Medulla oblongata (tissue), 1 donor: ENCODE data around the gene NBPF12.
"Not testable (repeated sequence)": the region's sequence is repeated elsewhere in the genome, so short reads cannot be mapped to it uniquely, and the experiment has no call there.

ENCODE experiments used
- DNase-seq: peaks from one replicate; pipeline ENCODE4 v3.0.0-alpha.2; 2015; ENCODE audit errors: extremely low spot score

NBPF12 gene

DNA sequence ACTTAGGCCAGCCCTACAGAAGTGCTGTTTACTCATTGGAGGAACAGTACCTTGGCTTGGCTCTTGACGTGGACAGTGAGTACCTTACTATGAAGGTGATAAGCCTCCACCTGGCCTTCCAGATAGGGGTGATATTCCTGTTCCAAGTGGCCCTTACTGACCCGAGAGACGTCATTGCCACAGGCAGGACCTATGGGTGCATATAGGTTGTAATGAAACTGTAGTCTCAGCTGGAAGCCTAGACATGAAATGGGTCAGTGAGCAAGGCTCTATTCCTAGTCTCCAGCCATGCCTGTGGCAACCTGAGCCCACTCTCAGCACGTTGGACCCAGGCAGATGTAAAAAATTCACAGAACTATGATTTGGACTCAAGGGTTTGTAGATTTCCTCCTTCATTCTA, 48.3 kb downstream of the NBPF12 start:
- not testable (repeated sequence) for DNase-seq

DNA sequence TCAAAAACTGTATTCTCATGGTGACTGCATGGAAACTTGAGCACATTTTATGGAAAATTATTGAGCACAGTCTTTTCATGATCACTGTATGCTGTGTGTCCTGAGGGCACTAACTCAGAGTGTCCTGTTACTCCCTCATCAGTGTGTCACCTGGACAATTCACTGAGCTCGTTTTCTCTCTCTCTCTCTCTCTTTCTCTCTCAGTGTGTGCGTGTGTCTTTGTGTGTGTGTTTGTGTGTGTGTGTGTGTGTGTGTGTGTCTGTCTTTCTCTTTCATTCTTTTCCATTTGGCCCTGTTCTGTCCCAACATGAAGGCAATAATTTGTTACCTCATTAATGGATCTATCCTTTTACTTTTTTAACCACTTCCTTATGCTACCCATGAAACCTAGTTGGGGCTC, 49.4 kb downstream of the NBPF12 start:
- not testable (repeated sequence) for DNase-seq

DNA sequence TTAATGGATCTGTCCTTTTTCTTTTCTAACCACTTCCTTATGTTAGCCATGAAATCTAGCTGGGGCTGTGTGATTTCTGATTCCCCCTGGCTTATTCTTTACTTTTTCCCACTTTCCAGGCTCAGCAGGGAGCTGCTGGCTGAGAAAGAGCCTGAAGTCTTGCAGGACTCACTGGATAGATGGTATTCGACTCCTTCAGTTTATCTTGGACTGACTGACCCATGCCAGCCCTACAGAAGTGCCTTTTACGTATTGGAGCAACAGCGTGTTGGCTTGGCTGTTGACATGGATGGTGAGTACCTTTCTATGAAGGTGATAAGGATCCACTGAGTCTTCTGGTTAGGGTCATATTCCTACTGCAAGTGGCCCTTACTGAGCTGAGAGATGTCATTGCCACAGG, 51.3 kb downstream of the NBPF12 start:
- DNase-seq = not testable (repeated sequence)

DNA sequence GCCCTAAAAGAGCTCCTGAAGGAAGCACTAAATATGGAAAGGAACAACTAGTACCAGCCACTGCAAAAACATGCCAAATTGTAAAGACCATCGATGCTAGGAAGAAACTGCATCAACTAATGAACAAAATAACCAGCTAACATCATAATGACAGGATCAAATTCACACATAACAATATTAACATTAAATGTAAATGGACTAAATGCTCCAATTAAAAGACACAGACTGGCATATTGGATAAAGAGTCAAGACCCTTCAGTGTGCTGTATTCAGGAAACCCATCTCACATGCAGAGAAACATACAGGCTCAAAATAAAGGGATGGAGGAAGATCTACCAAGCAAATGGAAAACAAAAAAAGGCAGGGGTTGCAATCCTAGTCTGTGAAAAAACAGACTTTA, 70.4 kb downstream of the NBPF12 start:
- DNase-seq = not testable (repeated sequence)

DNA sequence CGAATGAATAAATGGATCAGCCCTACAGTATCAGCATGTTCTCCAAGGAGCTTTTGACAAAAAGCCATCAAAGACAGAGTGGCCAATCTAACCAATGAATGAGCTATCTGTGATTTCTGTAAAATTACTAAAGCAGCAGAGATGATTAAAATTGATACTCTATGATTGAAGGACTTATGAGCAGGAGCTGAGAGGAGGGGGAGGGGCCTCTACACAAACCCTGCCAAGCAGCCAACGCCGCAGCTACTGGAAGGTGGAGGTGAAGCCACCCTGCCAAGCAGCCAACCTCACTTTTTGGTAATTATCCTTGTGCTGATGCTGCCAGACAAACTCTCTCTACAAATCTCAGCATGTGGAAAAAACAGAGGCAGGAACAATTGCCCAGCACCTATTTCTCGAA, 88.9 kb downstream of the NBPF12 start:
- not testable (repeated sequence) for DNase-seq

DNA sequence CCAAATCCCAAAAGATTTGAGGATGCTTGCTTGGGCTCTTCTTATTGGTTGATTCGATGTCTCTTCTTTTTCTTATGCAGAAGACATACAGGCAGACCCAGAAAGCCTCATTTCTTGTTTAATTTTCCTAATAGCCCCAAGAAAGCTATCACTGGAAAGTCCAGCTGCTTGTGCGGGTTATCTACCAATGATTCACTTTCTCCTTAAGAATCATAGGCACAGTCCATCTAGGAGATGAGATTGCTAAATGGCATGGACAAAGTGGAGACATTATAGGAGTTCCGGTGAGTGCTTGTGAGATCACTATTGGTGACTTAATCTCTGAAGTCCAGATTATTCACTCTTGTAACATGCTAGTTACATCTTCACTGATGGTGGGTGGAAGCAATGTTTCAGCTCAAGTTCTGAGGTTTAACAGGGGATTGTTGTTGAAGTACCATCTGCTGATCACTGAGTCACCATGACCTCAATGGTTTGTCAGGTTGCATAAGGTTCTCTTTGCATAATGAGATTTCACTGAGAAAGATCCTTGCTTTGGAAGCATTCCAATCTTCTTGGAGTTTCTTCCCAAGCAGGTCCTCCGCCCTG, 92.0 kb downstream of the NBPF12 start:
- not testable (repeated sequence) for DNase-seq

DNA sequence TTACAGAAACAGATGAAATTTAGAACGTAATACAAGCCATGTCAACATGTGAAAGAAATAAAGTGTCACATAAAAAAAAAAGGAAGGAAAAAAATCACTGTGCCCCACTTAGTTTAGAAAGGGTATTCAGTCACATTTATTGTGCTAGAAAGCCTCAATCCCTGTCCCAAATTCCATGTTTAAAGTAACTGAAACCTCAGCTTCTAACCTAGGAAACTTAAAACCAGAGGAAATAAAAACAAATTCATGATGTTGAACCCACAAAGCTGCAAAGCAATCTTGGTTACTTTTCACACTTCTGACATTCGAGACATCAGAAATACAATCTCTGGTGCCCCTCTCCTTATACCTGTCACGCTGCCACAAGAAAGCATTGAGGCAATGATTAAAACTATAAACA, 101.8 kb downstream of the NBPF12 start:
- no peak for DNase-seq

DNA sequence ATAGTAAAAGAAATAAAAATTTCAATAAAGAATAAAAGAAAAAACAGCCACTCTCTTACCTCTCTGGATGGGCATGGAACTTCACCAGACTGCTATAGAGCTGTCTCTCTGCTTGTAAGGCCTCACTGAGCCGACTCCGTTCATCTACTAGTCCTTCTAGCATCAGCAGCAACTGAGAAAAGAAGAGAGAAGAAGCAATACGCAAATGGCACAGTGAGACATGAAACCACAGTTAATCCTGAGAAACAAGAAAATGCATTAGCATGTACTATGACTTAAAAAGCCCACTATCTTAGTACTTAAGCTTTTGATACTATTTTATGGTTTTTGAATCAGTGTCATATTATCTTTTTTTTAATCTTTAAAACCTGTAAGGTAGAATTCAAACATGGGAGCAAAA, 104.8 kb downstream of the NBPF12 start:
- not testable (repeated sequence) for DNase-seq

DNA sequence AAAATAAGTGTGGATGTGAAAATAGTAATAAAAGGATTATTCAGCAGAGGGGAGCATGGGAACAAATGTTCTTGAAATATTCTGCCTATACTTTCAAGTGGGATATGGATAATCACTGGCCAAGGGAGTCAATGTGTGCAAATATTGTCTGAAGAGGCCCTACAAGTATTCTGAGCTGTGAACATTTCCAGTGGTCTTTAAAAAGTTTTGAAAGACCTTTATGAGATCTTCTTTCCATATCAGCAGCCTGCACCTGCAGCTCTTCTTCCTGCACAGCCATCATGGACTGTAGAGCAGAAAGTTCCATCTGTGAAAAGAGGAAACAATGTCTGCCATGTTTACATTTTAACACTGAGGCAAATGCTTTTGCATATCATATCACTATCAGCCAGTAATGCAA, 106.4 kb downstream of the NBPF12 start:
- not testable (repeated sequence) for DNase-seq
